ENCODE measurements around the gene PAWR. TPM values are rescaled to one million over a fixed set of nuclear protein-coding genes. Genes with fewer than 3 reads are reported as not detected.

The PAWR gene
- total RNA-seq, 1 donor from 2014 or later: 72.8 TPM

DNA sequence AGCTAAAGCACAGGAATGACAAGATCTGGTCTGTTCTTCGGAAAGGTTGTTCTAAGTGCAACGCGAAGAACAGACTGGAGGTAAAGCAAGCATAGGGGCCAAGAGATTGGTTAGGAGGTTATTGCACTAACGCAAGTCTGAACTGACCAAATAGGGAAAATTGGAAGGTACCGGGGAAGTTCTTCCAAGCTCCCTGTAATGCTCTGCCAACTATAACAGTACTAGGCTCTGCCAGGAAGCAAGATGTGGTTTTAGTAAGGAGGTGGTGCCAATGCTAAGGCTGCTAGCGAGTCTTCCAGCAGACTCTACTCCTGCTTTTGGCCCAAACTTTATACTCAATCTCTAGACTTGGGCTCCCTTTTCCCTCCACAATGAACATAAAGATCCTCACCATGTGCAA, 138.6 kb downstream of the PAWR start:
- H3K27ac Mint-ChIP-seq: no peak overlapping the region
- peaks cover 25% of the 10 kb centered on the region for H3K4me1 Mint-ChIP-seq (ENCODE audit: unreplicated experiment)
- H3K4me3 Mint-ChIP-seq: no peak overlapping the region
- peaks cover 6% of the 10 kb centered on the region for H3K9me3 Mint-ChIP-seq
- no peaks in the 10 kb centered on the region for H3K27me3 Mint-ChIP-seq
- DNase-seq (ENCODE audit: extremely low spot score, unreplicated experiment): no peak
- H3K36me3 Mint-ChIP-seq: peaks cover 28% of the 10 kb centered on the region
- TF ChIP-seq CTCF (conservative IDR thresholded peaks at IDR 0.05): no peak

DNA sequence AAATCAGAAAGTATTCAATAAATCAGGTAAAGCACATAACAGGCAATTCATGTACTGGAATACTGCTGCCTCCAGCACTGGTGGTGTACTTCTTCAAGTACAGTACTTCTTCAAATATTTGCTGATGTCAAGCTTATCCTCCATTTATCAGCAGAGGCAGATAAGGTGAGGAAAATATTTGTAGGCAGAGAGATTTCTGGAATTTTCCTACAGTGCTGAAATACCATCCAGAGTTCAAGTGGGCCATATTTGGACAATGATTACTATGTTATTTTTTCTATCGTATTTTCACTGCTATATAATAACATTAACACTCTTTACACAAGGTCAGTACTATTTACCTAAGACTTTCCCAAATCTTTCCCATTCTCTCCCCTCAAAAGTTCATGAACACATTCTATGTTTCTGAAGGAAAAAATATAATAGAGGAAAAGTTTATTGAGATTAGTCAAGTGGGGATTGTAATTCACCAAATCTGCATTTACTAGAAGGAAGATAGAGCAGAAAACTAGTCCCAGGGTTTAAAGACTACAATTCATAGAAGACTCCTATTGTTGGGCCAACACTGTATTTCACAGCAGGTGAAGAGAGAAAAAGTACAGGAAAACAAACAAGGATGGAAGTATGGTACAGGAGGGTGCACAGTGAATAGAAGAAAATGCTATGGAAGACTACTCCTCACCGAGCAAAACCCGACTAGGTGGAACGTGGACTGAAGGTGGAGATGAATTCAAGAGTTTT, 141.1 kb downstream of the PAWR start:
- Mint-ChIP-seq H3K4me3 (no peak overlapping the region), H3K27me3 (no peaks in the 10 kb centered on the region), H3K27ac (peak overlapping the region; percentile 62), H3K4me1 (ENCODE audit: unreplicated experiment) (peaks cover 13% of the 10 kb centered on the region), H3K9me3 (peaks cover 6% of the 10 kb centered on the region), H3K36me3 (peaks cover 28% of the 10 kb centered on the region)
- no peak for DNase-seq (ENCODE audit: extremely low spot score, unreplicated experiment)
- no peak for TF ChIP-seq CTCF (conservative IDR thresholded peaks at IDR 0.05)

DNA sequence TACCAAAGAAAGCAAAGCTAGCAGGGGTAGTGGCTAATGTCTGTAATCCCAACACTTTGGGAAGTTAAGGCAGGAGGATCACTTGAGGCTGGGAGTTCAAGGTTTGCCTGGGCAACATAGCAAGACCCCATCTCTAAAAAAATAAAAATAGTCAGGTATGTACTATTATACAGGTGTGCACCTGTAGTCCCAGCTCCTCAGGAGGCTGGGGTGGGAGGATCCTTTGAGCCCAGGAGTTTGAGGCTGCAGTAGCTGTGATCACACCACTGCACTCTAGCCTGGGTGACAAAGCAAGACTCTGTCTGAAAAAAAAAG, 142.2 kb downstream of the PAWR start:
- no peak for DNase-seq (ENCODE audit: extremely low spot score, unreplicated experiment)
- TF ChIP-seq CTCF (conservative IDR thresholded peaks at IDR 0.05): no peak
- Mint-ChIP-seq H3K27me3 (no peaks in the 10 kb centered on the region), H3K4me1 (ENCODE audit: unreplicated experiment) (peaks cover 16% of the 10 kb centered on the region), H3K4me3 (no peak overlapping the region), H3K9me3 (peaks cover 6% of the 10 kb centered on the region), H3K36me3 (peaks cover 28% of the 10 kb centered on the region), H3K27ac (peak overlapping the region; percentile 94)

GRCh38 chr12:79547735-79548609, 142.8 kb downstream of the PAWR start:
- TF ChIP-seq CTCF (conservative IDR thresholded peaks at IDR 0.05): peak; percentile 87
- Mint-ChIP-seq H3K4me3 (peak overlapping the region; percentile 44), H3K4me1 (ENCODE audit: unreplicated experiment) (peaks cover 16% of the 10 kb centered on the region), H3K9me3 (peaks cover 6% of the 10 kb centered on the region), H3K27me3 (no peaks in the 10 kb centered on the region), H3K27ac (peak overlapping the region; percentile 94), H3K36me3 (peaks cover 27% of the 10 kb centered on the region)
- no peak for DNase-seq (ENCODE audit: extremely low spot score, unreplicated experiment)

GRCh38 chr12:79547044-79547734, 143.6 kb downstream of the PAWR start:
- peaks cover 6% of the 10 kb centered on the region for H3K9me3 Mint-ChIP-seq
- peaks cover 20% of the 10 kb centered on the region for H3K36me3 Mint-ChIP-seq
- H3K27ac Mint-ChIP-seq: peak overlapping the region; percentile 94
- peak overlapping the region; percentile 44 for H3K4me3 Mint-ChIP-seq
- no peak for TF ChIP-seq CTCF (conservative IDR thresholded peaks at IDR 0.05)
- H3K27me3 Mint-ChIP-seq: no peaks in the 10 kb centered on the region
- no peak for DNase-seq (ENCODE audit: extremely low spot score, unreplicated experiment)
- peaks cover 16% of the 10 kb centered on the region for H3K4me1 Mint-ChIP-seq (ENCODE audit: unreplicated experiment)

All from type B pancreatic cell (in vitro differentiated cells).